HepG2 (cell line): Measurements from ENCODE around the gene SULT2A1. TPM values are rescaled to one million over a fixed set of nuclear protein-coding genes. Genes with fewer than 3 reads are reported as not detected.

Experiments
- ATF4 ChIP-seq, 2 experiments: fragments of 450-650 bp in 1 of 2; sonication (generic) in 1 of 2; formaldehyde crosslinking; IDR thresholded peaks; 2 replicates each; pipeline versions ENCODE4 v1.5.0 to v1.8.0; 2020 to 2022; ENCODE audit warnings: mild to moderate bottlenecking in 1 of 2, missing genetic modification reagents in 1 of 2
- DMAP1 ChIP-seq: IDR thresholded peaks from 2 replicates; pipeline ENCODE4 v1.6.1; 2016
- EZH2 ChIP-seq: conservative IDR thresholded peaks from 2 replicates; pipeline ENCODE4 v1.6.1; 2012; ENCODE audit warnings: mild to moderate bottlenecking, low read depth, low read length, moderate library complexity
- GLI4 ChIP-seq: sonication (generic); formaldehyde crosslinking; IDR thresholded peaks from 2 replicates; pipeline ENCODE4 v1.5.1; 2020; ENCODE audit warnings: missing genetic modification reagents, mild to moderate bottlenecking, moderate library complexity, borderline replicate concordance
- HNRNPK ChIP-seq: fragments of 200-400 bp; formaldehyde crosslinking; IDR thresholded peaks from 2 replicates; pipeline ENCODE4 v1.6.1; 2018; ENCODE audit warnings: low read length, low read depth, moderate library complexity, mild to moderate bottlenecking; ENCODE audit not compliant: poor library complexity, severe bottlenecking
- MTF1 ChIP-seq: sonication (generic); formaldehyde crosslinking; IDR thresholded peaks from 2 replicates; pipeline ENCODE4 v1.5.0; 2020; ENCODE audit warnings: missing genetic modification reagents
- NONO ChIP-seq, 2 experiments: fragments of 450-650 bp in 1 of 2; sonication (generic) in 1 of 2; formaldehyde crosslinking in 1 of 2; IDR thresholded peaks in 1 of 2; conservative IDR thresholded peaks in 1 of 2; 2 replicates each; pipeline versions ENCODE4 v1.6.1 to v1.8.0; 2017 to 2022; ENCODE audit warnings: mild to moderate bottlenecking in 1 of 2, missing genetic modification reagents in 1 of 2, moderate library complexity in 1 of 2
- SOX6 ChIP-seq, 2 experiments: fragments of 450-650 bp in 1 of 2; sonication (generic) in 1 of 2; formaldehyde crosslinking in 1 of 2; IDR thresholded peaks; 2 replicates each; pipeline versions ENCODE4 v1.4.0 to v1.6.1; 2017 to 2020; ENCODE audit warnings: antibody characterized with exemption in 1 of 2, mild to moderate bottlenecking in 1 of 2, missing genetic modification reagents in 1 of 2
- ZNF362 ChIP-seq: sonication (generic); formaldehyde crosslinking; IDR thresholded peaks from 2 replicates; pipeline ENCODE4 v1.4.0; 2020; ENCODE audit warnings: missing genetic modification reagents, mild to moderate bottlenecking, borderline replicate concordance
- polyA plus RNA-seq, 8 experiments: library from polyadenylated mRNA; depleted of rRNA in 3 of 8; stranded (reverse) in 7 of 8; unstranded in 1 of 8; fragments of >200 nt; fragmentation: Illumina TruSeq in 4 of 8; extraction: Trizol in 4 of 8; gene quantifications; 2 replicates each; pipeline versions ENCODE4 v1.2.1 to v1.2.3, GENCODE V29; 2011 to 2016; ENCODE audit warnings: low read depth in 4 of 8, missing spikeins in 1 of 8, mixed read lengths in 1 of 8; ENCODE audit not compliant: insufficient read depth in 1 of 8
- total RNA-seq, 5 experiments: library from RNA; depleted of rRNA; stranded (reverse); fragments of >200 nt; fragmentation: Illumina TruSeq; extraction: Trizol; gene quantifications; 2 replicates each; pipeline ENCODE4 v1.2.3, GENCODE V29; 2016; ENCODE audit warnings: low read depth in 1 of 5
- TF ChIP-seq, protein P1 (sequence below): sonication (generic); formaldehyde crosslinking; IDR thresholded peaks from 2 replicates; pipeline ENCODE4 v1.9.0; 2021; ENCODE audit warnings: mild to moderate bottlenecking, missing genetic modification reagents
- TF ChIP-seq, protein P2 (sequence below): sonication (generic); formaldehyde crosslinking; IDR thresholded peaks from 2 replicates; pipeline ENCODE4 v1.5.0; 2020; ENCODE audit warnings: mild to moderate bottlenecking, missing genetic modification reagents, borderline replicate concordance
- TF ChIP-seq, protein P3 (sequence below): sonication (generic); formaldehyde crosslinking; IDR thresholded peaks from 2 replicates; pipeline ENCODE4 v1.4.0; 2020; ENCODE audit warnings: mild to moderate bottlenecking, missing genetic modification reagents
- TF ChIP-seq, protein P4 (sequence below): sonication (generic); formaldehyde crosslinking; IDR thresholded peaks from 2 replicates; pipeline ENCODE4 v1.4.0; 2020; ENCODE audit warnings: mild to moderate bottlenecking, missing genetic modification reagents, borderline replicate concordance

Gene SULT2A1
- total and polyA plus RNA-seq, 2 of the 13 experiments (the other 11 are each of a cell fraction or from before 2014, with no cell fraction given) = 137 to 193 TPM

DNA sequence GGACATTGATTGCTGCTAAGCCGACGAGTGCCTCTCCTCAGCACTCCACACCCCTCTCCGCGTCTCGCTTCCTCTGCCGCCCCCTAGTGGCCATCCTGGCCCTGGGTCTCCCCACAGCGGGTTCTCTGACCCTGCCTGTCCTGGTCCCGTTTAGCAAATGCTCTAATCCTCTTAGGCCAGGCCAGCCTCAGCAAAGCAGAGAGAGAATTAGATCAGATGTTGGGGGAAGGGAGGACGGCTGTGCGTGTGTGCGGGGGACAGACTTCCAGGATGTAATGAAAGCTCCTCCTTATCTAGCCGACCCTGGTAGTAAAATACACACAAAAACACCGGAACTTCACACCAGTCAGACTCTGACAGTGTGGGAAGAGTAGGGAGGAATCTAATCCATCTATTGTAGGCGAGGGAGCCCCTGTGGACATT, 22.6 kb downstream of the SULT2A1 start (continued):
- TF ChIP-seq, protein P1, sequence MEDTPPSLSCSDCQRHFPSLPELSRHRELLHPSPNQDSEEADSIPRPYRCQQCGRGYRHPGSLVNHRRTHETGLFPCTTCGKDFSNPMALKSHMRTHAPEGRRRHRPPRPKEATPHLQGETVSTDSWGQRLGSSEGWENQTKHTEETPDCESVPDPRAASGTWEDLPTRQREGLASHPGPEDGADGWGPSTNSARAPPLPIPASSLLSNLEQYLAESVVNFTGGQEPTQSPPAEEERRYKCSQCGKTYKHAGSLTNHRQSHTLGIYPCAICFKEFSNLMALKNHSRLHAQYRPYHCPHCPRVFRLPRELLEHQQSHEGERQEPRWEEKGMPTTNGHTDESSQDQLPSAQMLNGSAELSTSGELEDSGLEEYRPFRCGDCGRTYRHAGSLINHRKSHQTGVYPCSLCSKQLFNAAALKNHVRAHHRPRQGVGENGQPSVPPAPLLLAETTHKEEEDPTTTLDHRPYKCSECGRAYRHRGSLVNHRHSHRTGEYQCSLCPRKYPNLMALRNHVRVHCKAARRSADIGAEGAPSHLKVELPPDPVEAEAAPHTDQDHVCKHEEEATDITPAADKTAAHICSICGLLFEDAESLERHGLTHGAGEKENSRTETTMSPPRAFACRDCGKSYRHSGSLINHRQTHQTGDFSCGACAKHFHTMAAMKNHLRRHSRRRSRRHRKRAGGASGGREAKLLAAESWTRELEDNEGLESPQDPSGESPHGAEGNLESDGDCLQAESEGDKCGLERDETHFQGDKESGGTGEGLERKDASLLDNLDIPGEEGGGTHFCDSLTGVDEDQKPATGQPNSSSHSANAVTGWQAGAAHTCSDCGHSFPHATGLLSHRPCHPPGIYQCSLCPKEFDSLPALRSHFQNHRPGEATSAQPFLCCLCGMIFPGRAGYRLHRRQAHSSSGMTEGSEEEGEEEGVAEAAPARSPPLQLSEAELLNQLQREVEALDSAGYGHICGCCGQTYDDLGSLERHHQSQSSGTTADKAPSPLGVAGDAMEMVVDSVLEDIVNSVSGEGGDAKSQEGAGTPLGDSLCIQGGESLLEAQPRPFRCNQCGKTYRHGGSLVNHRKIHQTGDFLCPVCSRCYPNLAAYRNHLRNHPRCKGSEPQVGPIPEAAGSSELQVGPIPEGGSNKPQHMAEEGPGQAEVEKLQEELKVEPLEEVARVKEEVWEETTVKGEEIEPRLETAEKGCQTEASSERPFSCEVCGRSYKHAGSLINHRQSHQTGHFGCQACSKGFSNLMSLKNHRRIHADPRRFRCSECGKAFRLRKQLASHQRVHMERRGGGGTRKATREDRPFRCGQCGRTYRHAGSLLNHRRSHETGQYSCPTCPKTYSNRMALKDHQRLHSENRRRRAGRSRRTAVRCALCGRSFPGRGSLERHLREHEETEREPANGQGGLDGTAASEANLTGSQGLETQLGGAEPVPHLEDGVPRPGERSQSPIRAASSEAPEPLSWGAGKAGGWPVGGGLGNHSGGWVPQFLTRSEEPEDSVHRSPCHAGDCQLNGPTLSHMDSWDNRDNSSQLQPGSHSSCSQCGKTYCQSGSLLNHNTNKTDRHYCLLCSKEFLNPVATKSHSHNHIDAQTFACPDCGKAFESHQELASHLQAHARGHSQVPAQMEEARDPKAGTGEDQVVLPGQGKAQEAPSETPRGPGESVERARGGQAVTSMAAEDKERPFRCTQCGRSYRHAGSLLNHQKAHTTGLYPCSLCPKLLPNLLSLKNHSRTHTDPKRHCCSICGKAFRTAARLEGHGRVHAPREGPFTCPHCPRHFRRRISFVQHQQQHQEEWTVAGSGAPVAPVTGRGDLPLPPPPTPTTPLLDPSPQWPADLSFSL (CRISPR knock-in tag) = no peak
- TF ChIP-seq EZH2 = no peak
- TF ChIP-seq, protein P2, sequence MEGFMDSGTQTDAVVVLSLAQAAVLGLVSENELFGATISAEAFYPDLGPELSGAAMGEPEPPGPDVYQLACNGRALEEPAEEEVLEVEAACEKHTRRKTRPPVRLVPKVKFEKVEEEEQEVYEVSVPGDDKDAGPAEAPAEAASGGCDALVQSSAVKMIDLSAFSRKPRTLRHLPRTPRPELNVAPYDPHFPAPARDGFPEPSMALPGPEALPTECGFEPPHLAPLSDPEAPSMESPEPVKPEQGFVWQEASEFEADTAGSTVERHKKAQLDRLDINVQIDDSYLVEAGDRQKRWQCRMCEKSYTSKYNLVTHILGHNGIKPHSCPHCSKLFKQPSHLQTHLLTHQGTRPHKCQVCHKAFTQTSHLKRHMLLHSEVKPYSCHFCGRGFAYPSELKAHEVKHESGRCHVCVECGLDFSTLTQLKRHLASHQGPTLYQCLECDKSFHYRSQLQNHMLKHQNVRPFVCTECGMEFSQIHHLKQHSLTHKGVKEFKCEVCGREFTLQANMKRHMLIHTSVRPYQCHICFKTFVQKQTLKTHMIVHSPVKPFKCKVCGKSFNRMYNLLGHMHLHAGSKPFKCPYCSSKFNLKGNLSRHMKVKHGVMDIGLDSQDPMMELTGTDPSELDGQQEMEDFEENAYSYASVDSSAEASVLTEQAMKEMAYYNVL (CRISPR knock-in tag) = peak; percentile 16; the same call in 1 of the 2 replicates
- no peak for TF ChIP-seq ATF4 (CRISPR knock-in tag; IDR thresholded peaks at IDR 0.05)
- TF ChIP-seq GLI4 (CRISPR knock-in tag) = no peak
- TF ChIP-seq, protein P3, sequence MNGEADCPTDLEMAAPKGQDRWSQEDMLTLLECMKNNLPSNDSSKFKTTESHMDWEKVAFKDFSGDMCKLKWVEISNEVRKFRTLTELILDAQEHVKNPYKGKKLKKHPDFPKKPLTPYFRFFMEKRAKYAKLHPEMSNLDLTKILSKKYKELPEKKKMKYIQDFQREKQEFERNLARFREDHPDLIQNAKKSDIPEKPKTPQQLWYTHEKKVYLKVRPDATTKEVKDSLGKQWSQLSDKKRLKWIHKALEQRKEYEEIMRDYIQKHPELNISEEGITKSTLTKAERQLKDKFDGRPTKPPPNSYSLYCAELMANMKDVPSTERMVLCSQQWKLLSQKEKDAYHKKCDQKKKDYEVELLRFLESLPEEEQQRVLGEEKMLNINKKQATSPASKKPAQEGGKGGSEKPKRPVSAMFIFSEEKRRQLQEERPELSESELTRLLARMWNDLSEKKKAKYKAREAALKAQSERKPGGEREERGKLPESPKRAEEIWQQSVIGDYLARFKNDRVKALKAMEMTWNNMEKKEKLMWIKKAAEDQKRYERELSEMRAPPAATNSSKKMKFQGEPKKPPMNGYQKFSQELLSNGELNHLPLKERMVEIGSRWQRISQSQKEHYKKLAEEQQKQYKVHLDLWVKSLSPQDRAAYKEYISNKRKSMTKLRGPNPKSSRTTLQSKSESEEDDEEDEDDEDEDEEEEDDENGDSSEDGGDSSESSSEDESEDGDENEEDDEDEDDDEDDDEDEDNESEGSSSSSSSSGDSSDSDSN (CRISPR knock-in tag) = no peak
- TF ChIP-seq HNRNPK = no peak
- peak; percentile 28; the same call in 1 of the 2 replicates for TF ChIP-seq ZNF362 (CRISPR knock-in tag)
- TF ChIP-seq NONO (IDR thresholded peaks at IDR 0.05) = no peak
- no peak for TF ChIP-seq NONO (CRISPR knock-in tag; conservative IDR thresholded peaks at IDR 0.05)
- TF ChIP-seq, protein P4, sequence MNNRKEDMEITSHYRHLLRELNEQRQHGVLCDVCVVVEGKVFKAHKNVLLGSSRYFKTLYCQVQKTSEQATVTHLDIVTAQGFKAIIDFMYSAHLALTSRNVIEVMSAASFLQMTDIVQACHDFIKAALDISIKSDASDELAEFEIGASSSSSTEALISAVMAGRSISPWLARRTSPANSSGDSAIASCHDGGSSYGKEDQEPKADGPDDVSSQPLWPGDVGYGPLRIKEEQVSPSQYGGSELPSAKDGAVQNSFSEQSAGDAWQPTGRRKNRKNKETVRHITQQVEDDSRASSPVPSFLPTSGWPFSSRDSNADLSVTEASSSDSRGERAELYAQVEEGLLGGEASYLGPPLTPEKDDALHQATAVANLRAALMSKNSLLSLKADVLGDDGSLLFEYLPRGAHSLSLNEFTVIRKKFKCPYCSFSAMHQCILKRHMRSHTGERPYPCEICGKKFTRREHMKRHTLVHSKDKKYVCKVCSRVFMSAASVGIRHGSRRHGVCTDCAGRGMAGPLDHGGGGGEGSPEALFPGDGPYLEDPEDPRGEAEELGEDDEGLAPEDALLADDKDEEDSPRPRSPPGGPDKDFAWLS (CRISPR knock-in tag) = no peak
- no peak for TF ChIP-seq SOX6 (IDR thresholded peaks at IDR 0.05)
- no peak for TF ChIP-seq SOX6 (CRISPR knock-in tag; IDR thresholded peaks at IDR 0.05)
- TF ChIP-seq DMAP1 (CRISPR knock-in tag) = no peak
- no peak for TF ChIP-seq MTF1 (CRISPR knock-in tag)
